HepG2 (cell line): ENCODE results near the gene SIAH2. TPM values are rescaled to one million over a fixed set of nuclear protein-coding genes. Genes with fewer than 3 reads are reported as not detected.

ENCODE experiments used
- BRCA1 ChIP-seq: sonication (generic); formaldehyde crosslinking; IDR thresholded peaks from 2 replicates; pipeline ENCODE4 v1.4.0; 2020; ENCODE audit warnings: missing genetic modification reagents
- CREB1 ChIP-seq, 2 experiments: fragments of 450-650 bp in 1 of 2; IDR thresholded peaks; 2 replicates each; pipeline ENCODE4 v1.6.1; 2016 to 2017; ENCODE audit warnings: control low read depth in 1 of 2, mild to moderate bottlenecking in 1 of 2, missing compliant biosample characterization in 1 of 2, missing genetic modification characterization in 1 of 2
- DDIT3 ChIP-seq: sonication (generic); formaldehyde crosslinking; IDR thresholded peaks from 2 replicates; pipeline ENCODE4 v1.4.0; 2020; ENCODE audit warnings: mild to moderate bottlenecking, missing genetic modification reagents
- DZIP1 ChIP-seq: sonication (generic); formaldehyde crosslinking; IDR thresholded peaks from 2 replicates; pipeline ENCODE4 v1.5.0; 2020; ENCODE audit warnings: mild to moderate bottlenecking, missing genetic modification reagents
- ELF3 ChIP-seq: IDR thresholded peaks from 2 replicates; pipeline ENCODE4 v1.6.1; 2016; ENCODE audit warnings: missing genetic modification reagents, missing compliant biosample characterization
- FOXO1 ChIP-seq: sonication (generic); formaldehyde crosslinking; IDR thresholded peaks from 2 replicates; pipeline ENCODE4 v1.4.0; 2020; ENCODE audit warnings: missing genetic modification reagents
- HOXA5 ChIP-seq: sonication (generic); formaldehyde crosslinking; IDR thresholded peaks from 2 replicates; pipeline ENCODE4 v1.4.0; 2020; ENCODE audit warnings: missing genetic modification reagents
- PHF8 ChIP-seq: sonication (generic); formaldehyde crosslinking; IDR thresholded peaks from 2 replicates; pipeline ENCODE4 v1.5.0; 2020; ENCODE audit warnings: missing genetic modification reagents
- POLR2A ChIP-seq, 2 experiments: IDR thresholded peaks; 2 replicates each; pipeline ENCODE4 v1.6.1; 2011; ENCODE audit warnings: low read depth in 2 of 2, low read length in 2 of 2, mild to moderate bottlenecking in 1 of 2, moderate library complexity in 1 of 2; ENCODE audit not compliant: insufficient read depth in 1 of 2
- RBM22 ChIP-seq: fragments of 200-400 bp; formaldehyde crosslinking; optimal IDR thresholded peaks from 2 replicates; pipeline ENCODE3; 2017; ENCODE audit warnings: mild to moderate bottlenecking, low read length, moderate library complexity
- RBM39 ChIP-seq: fragments of 200-400 bp; formaldehyde crosslinking; IDR thresholded peaks from one replicate; pipeline ENCODE4 v1.6.1; 2018; ENCODE audit warnings: antibody characterized with exemption, mild to moderate bottlenecking, low read depth, low read length; ENCODE audit not compliant: poor library complexity, severe bottlenecking
- RFX5 ChIP-seq: IDR thresholded peaks from 2 replicates; pipeline ENCODE4 v1.6.1; 2011; ENCODE audit warnings: low read depth, low read length, improper control_type of control experiment
- SAP130 ChIP-seq: IDR thresholded peaks from 2 replicates; pipeline ENCODE4 v1.6.1; 2016; ENCODE audit warnings: low read depth
- SOX13 ChIP-seq, 3 experiments: fragments of 450-650 bp in 1 of 3; sonication (generic) in 1 of 3; formaldehyde crosslinking in 1 of 3; IDR thresholded peaks in 2 of 3; conservative IDR thresholded peaks in 1 of 3; 2 replicates each; pipeline versions ENCODE4 v1.5.0 to v1.6.1; 2016 to 2020; ENCODE audit warnings: antibody characterized with exemption in 1 of 3, mild to moderate bottlenecking in 1 of 3, missing compliant biosample characterization in 1 of 3, missing genetic modification reagents in 1 of 3, moderate library complexity in 1 of 3
- SSRP1 ChIP-seq: IDR thresholded peaks from 2 replicates; pipeline ENCODE4 v1.6.1; 2016; ENCODE audit warnings: control low read depth
- STAT5B ChIP-seq: sonication (generic); formaldehyde crosslinking; IDR thresholded peaks from 2 replicates; pipeline ENCODE4 v1.4.0; 2020; ENCODE audit warnings: missing genetic modification reagents
- ZBTB20 ChIP-seq: sonication (generic); formaldehyde crosslinking; IDR thresholded peaks from 2 replicates; pipeline ENCODE4 v1.8.1; 2023; ENCODE audit warnings: missing genetic modification reagents, low read depth, mild to moderate bottlenecking, borderline replicate concordance
- ZBTB25 ChIP-seq: IDR thresholded peaks from 2 replicates; pipeline ENCODE4 v1.6.1; 2018; ENCODE audit warnings: missing genetic modification reagents
- ZC3H4 ChIP-seq: sonication (generic); formaldehyde crosslinking; IDR thresholded peaks from 2 replicates; pipeline ENCODE4 v1.4.0; 2020; ENCODE audit warnings: missing genetic modification reagents, borderline replicate concordance
- ZNF136 ChIP-seq: sonication (generic); formaldehyde crosslinking; IDR thresholded peaks from 2 replicates; pipeline ENCODE4 v1.8.1; 2022; ENCODE audit warnings: low read depth, mild to moderate bottlenecking, moderate library complexity, missing genetic modification reagents
- ZNF326 ChIP-seq: sonication (generic); formaldehyde crosslinking; IDR thresholded peaks from 2 replicates; pipeline ENCODE4 v1.4.0; 2020; ENCODE audit warnings: missing genetic modification reagents, borderline replicate concordance
- ZNF503 ChIP-seq: sonication (generic); formaldehyde crosslinking; IDR thresholded peaks from 2 replicates; pipeline ENCODE4 v1.4.0; 2020; ENCODE audit warnings: missing genetic modification reagents
- ZNF614 ChIP-seq: IDR thresholded peaks from 2 replicates; pipeline ENCODE4 v1.6.1; 2018; ENCODE audit warnings: missing biosample characterization, missing genetic modification reagents, inconsistent platforms, borderline replicate concordance
- ZNF674 ChIP-seq: sonication (generic); formaldehyde crosslinking; IDR thresholded peaks from 2 replicates; pipeline ENCODE4 v1.5.0; 2020; ENCODE audit warnings: low read depth, mild to moderate bottlenecking, missing genetic modification reagents
- ZNF775 ChIP-seq: sonication (generic); formaldehyde crosslinking; IDR thresholded peaks from 2 replicates; pipeline ENCODE4 v1.4.0; 2020; ENCODE audit warnings: missing genetic modification reagents, mild to moderate bottlenecking, moderate library complexity, borderline replicate concordance
- ZSCAN25 ChIP-seq: sonication (generic); formaldehyde crosslinking; IDR thresholded peaks from 2 replicates; pipeline ENCODE4 v1.8.0; 2022; ENCODE audit warnings: mild to moderate bottlenecking, missing genetic modification reagents
- polyA plus RNA-seq, 8 experiments: library from polyadenylated mRNA; depleted of rRNA in 3 of 8; stranded (reverse) in 7 of 8; unstranded in 1 of 8; fragments of >200 nt; fragmentation: Illumina TruSeq in 4 of 8; extraction: Trizol in 4 of 8; gene quantifications; 2 replicates each; pipeline versions ENCODE4 v1.2.1 to v1.2.3, GENCODE V29; 2011 to 2016; ENCODE audit warnings: low read depth in 4 of 8, missing spikeins in 1 of 8, mixed read lengths in 1 of 8; ENCODE audit not compliant: insufficient read depth in 1 of 8
- total RNA-seq, 5 experiments: library from RNA; depleted of rRNA; stranded (reverse); fragments of >200 nt; fragmentation: Illumina TruSeq; extraction: Trizol; gene quantifications; 2 replicates each; pipeline ENCODE4 v1.2.3, GENCODE V29; 2016; ENCODE audit warnings: low read depth in 1 of 5

SIAH2 gene
- total and polyA plus RNA-seq, 2 of the 13 experiments (the other 11 are each of a cell fraction or from before 2014, with no cell fraction given): 71.8 to 117 TPM

GRCh38 chr3:150764566-150764965, 1.6 kb upstream of the SIAH2 start (continued):
- no peak for TF ChIP-seq ZNF136 (CRISPR knock-in tag)
- TF ChIP-seq ZNF326 (CRISPR knock-in tag): no peak
- 0 out of 2 replicates have a peak, but pooled peaks have one; percentile 37 for TF ChIP-seq SSRP1 (CRISPR knock-in tag)
- no peak for TF ChIP-seq ZBTB20
- TF ChIP-seq FOXO1 (CRISPR knock-in tag): no peak
- peak; percentile 62; the same call in 1 of the 2 replicates for TF ChIP-seq ZSCAN25 (CRISPR knock-in tag)
- TF ChIP-seq PHF8 (CRISPR knock-in tag): no peak
- TF ChIP-seq RBM22: peak; percentile 48
- no peak for TF ChIP-seq DZIP1 (CRISPR knock-in tag)
- peak; percentile 77; the same call in 1 of the 2 replicates for TF ChIP-seq ZC3H4 (CRISPR knock-in tag)
- no peak for TF ChIP-seq SOX13 (IDR thresholded peaks at IDR 0.05)
- TF ChIP-seq SOX13 (CRISPR knock-in tag; conservative IDR thresholded peaks at IDR 0.05 in 1 of 2, IDR thresholded peaks at IDR 0.05 in 1 of 2): 0 out of 4 replicates have a peak, but pooled peaks of 1 of the 2 experiments have one; percentile 20
- no peak for TF ChIP-seq STAT5B (CRISPR knock-in tag)
- no peak for TF ChIP-seq RBM39
- TF ChIP-seq RFX5: no peak
- TF ChIP-seq ZNF674 (CRISPR knock-in tag): no peak
- TF ChIP-seq ZBTB25 (CRISPR knock-in tag): no peak
- TF ChIP-seq POLR2A (IDR thresholded peaks at IDR 0.05; ENCODE audit: insufficient read depth in 1 of 2, low read depth in 2 of 2, low read length in 2 of 2): peak in 1 of 2 experiments; percentile 61; a peak in 2 of 4 replicates
- no peak for TF ChIP-seq ELF3 (CRISPR knock-in tag)
- TF ChIP-seq ZNF614: no peak
- 0 out of 2 replicates have a peak, but pooled peaks have one; percentile 21 for TF ChIP-seq ZNF503 (CRISPR knock-in tag)
- no peak for TF ChIP-seq BRCA1 (CRISPR knock-in tag)
- TF ChIP-seq DDIT3 (CRISPR knock-in tag): no peak
- TF ChIP-seq CREB1 (IDR thresholded peaks at IDR 0.05): no peak
- 0 out of 2 replicates have a peak, but pooled peaks have one; percentile 31 for TF ChIP-seq CREB1 (CRISPR knock-in tag; IDR thresholded peaks at IDR 0.05)
- TF ChIP-seq HOXA5 (CRISPR knock-in tag): peak; percentile 58; the same call in 1 of the 2 replicates
- TF ChIP-seq ZNF775 (CRISPR knock-in tag): no peak
- peak; percentile 16; the same call in 1 of the 2 replicates for TF ChIP-seq SAP130 (CRISPR knock-in tag)
